A549 (cell line): Measurements from ENCODE around the gene SYNM. TPM values are rescaled to one million over a fixed set of nuclear protein-coding genes. Genes with fewer than 3 reads are reported as not detected.

Source experiments
- ATAC-seq, 2 experiments: fragments of 200-7000 bp in 1 of 2; fragments of >200 bp in 1 of 2; cut with Nextera tagmentation in 1 of 2; cut with Tn5 transposase in 1 of 2; 3 replicates each; pipeline versions ENCODE4 v1.8.0 to v1.9.1; 2018 to 2020; ENCODE audit warnings: mild to moderate bottlenecking in 1 of 2, moderate library complexity in 1 of 2
- CTCF ChIA-PET: fragments of 300-600 bp; sonication (Branson Sonifier 250); formaldehyde crosslinking; extraction: SDS; loops from one replicate; lab custom pipeline; 2021; ENCODE audit warnings: antibody characterized with exemption, inconsistent platforms; lab: Yijun Ruan, JAX
- POLR2A ChIA-PET: fragments of 350-600 bp; formaldehyde crosslinking; extraction: SDS; loops from one replicate; lab custom pipeline; 2021; ENCODE audit warnings: antibody characterized with exemption, inconsistent platforms; lab: Yijun Ruan, JAX
- DNase-seq, 2 experiments: peaks; one replicate each; pipeline versions ENCODE4 v3.0.0 to v3.0.0-alpha.2; 2011 to 2016; ENCODE audit warnings: low read depth in 1 of 2, low spot score in 1 of 2
- FAIRE-seq: peaks from 2 replicates; lab custom pipeline; 2011; peaks lifted over from hg19 to GRCh38; lab: Jason Lieb, UNC
- H3K27ac ChIP-seq, 2 experiments: fragments of >200 bp; sonication (Bioruptor Twin); formaldehyde crosslinking; 3 replicates each; pipeline ENCODE4 v1.5.1; 2016 to 2017
- H3K4me1 ChIP-seq: fragments of >200 bp; sonication (Bioruptor Twin); formaldehyde crosslinking; 3 replicates; pipeline ENCODE4 v1.6.1; 2016
- H3K4me2 ChIP-seq: fragments of >200 bp; sonication (Bioruptor Twin); formaldehyde crosslinking; 3 replicates; pipeline ENCODE4 v1.6.1; 2016
- H3K4me3 ChIP-seq: fragments of >200 bp; sonication (Bioruptor Twin); formaldehyde crosslinking; 3 replicates; pipeline ENCODE4 v1.5.1; 2016
- H3K9me3 ChIP-seq: fragments of >200 bp; sonication (Bioruptor Twin); formaldehyde crosslinking; 3 replicates; pipeline ENCODE4 v1.6.1; 2016
- GATA3 ChIP-seq: IDR thresholded peaks from 2 replicates; pipeline ENCODE4 v1.6.1; 2012; ENCODE audit warnings: borderline replicate concordance
- HDAC2 ChIP-seq: fragments of 200-600 bp; sonication (generic); IDR thresholded peaks from 2 replicates; pipeline ENCODE4 v1.6.1; 2016
- HOXA7 ChIP-seq: fragments of 250-450 bp; sonication (Bioruptor Pico); IDR thresholded peaks from 2 replicates; pipeline ENCODE4 v1.5.0; 2020; ENCODE audit warnings: mild to moderate bottlenecking, moderate library complexity
- HOXB13 ChIP-seq: fragments of 250-450 bp; sonication (Bioruptor Pico); IDR thresholded peaks from 2 replicates; pipeline ENCODE4 v1.5.0; 2020; ENCODE audit warnings: low read depth, mild to moderate bottlenecking, moderate library complexity
- JUN ChIP-seq, 2 experiments: fragments of >200 bp; sonication (Bioruptor Twin); formaldehyde crosslinking; IDR thresholded peaks; 2 replicates in 1 of 2; 3 replicates in 1 of 2; pipeline ENCODE4 v1.6.1; 2016 to 2017
- KDM5A ChIP-seq: fragments of 200-600 bp; sonication (generic); IDR thresholded peaks from 2 replicates; pipeline ENCODE4 v1.6.1; 2016; ENCODE audit warnings: antibody characterized with exemption, mild to moderate bottlenecking
- MAFK ChIP-seq: fragments of 450-650 bp; IDR thresholded peaks from 2 replicates; pipeline ENCODE4 v1.6.1; 2014; ENCODE audit not compliant: partially characterized antibody
- NFE2L2 ChIP-seq: fragments of 150-350 bp; conservative IDR thresholded peaks from 2 replicates; pipeline ENCODE4 v1.6.1; 2014; ENCODE audit warnings: low read length
- NR3C1 ChIP-seq: fragments of >200 bp; sonication (Bioruptor Twin); formaldehyde crosslinking; IDR thresholded peaks from 3 replicates; pipeline ENCODE4 v1.6.1; 2017
- RAD21 ChIP-seq, 2 experiments: fragments of >200 bp in 1 of 2; sonication (Bioruptor Twin) in 1 of 2; formaldehyde crosslinking in 1 of 2; IDR thresholded peaks in 1 of 2; conservative IDR thresholded peaks in 1 of 2; 2 replicates in 1 of 2; 3 replicates in 1 of 2; pipeline ENCODE4 v1.6.1; 2012 to 2018; ENCODE audit warnings: inconsistent platforms in 1 of 2
- TP53 ChIP-seq: fragments of 250-450 bp; sonication (Bioruptor Pico); IDR thresholded peaks from 2 replicates; pipeline ENCODE4 v1.5.0; 2021; ENCODE audit warnings: mild to moderate bottlenecking, moderate library complexity
- ZC3H11A ChIP-seq: fragments of 450-650 bp; IDR thresholded peaks from 2 replicates; pipeline ENCODE4 v1.6.1; 2014; ENCODE audit warnings: antibody characterized with exemption, mild to moderate bottlenecking
- ZFP36 ChIP-seq: fragments of 450-650 bp; IDR thresholded peaks from 2 replicates; pipeline ENCODE4 v1.6.1; 2014; ENCODE audit warnings: borderline replicate concordance; ENCODE audit not compliant: partially characterized antibody
- ZNF302 ChIP-seq: fragments of 250-450 bp; sonication (Bioruptor Pico); IDR thresholded peaks from 2 replicates; pipeline ENCODE4 v1.9.0; 2021; ENCODE audit warnings: inconsistent platforms, mild to moderate bottlenecking, moderate library complexity
- WGBS: methylation state at CpG from one replicate; pipeline ENCODE4 v1.1.6; 2017; ENCODE audit errors: missing lambda C conversion rate; 5-methylcytosine and 5-hydroxymethylcytosine counted together
- polyA plus RNA-seq, 4 experiments: library from polyadenylated mRNA; depleted of rRNA in 3 of 4; stranded (reverse); fragments of >200 nt; fragmentation: RNase III in 1 of 4; extraction: RNeasy Plus Mini Kit Qiagen cat#74134 plus additional on column Dnase treatment in 1 of 4; gene quantifications; 2 replicates in 3 of 4; 3 replicates in 1 of 4; pipeline ENCODE4 v1.2.3, GENCODE V29; 2011 to 2017
- TF ChIP-seq, protein P1 (sequence below): IDR thresholded peaks from 2 replicates; pipeline ENCODE4 v1.6.1; 2012
- TF ChIP-seq, protein P2 (sequence below): fragments of >200 bp; sonication (Bioruptor Twin); formaldehyde crosslinking; IDR thresholded peaks from 2 replicates; pipeline ENCODE4 v1.6.1; 2016
- TF ChIP-seq, protein P3 (sequence below): fragments of >200 bp; sonication (Bioruptor Twin); formaldehyde crosslinking; IDR thresholded peaks from 3 replicates; pipeline ENCODE4 v1.6.1; 2016
- TF ChIP-seq, protein P4 (sequence below): IDR thresholded peaks from 2 replicates; pipeline ENCODE4 v1.6.1; 2012; ENCODE audit warnings: low read depth, borderline replicate concordance
- TF ChIP-seq, protein P5 (sequence below): IDR thresholded peaks from 2 replicates; pipeline ENCODE4 v1.6.1; 2012

Gene SYNM
- polyA plus RNA-seq, 2 of the 4 experiments (the other 2 are of a cell fraction), result 22.6 to 37.7 TPM

DNA sequence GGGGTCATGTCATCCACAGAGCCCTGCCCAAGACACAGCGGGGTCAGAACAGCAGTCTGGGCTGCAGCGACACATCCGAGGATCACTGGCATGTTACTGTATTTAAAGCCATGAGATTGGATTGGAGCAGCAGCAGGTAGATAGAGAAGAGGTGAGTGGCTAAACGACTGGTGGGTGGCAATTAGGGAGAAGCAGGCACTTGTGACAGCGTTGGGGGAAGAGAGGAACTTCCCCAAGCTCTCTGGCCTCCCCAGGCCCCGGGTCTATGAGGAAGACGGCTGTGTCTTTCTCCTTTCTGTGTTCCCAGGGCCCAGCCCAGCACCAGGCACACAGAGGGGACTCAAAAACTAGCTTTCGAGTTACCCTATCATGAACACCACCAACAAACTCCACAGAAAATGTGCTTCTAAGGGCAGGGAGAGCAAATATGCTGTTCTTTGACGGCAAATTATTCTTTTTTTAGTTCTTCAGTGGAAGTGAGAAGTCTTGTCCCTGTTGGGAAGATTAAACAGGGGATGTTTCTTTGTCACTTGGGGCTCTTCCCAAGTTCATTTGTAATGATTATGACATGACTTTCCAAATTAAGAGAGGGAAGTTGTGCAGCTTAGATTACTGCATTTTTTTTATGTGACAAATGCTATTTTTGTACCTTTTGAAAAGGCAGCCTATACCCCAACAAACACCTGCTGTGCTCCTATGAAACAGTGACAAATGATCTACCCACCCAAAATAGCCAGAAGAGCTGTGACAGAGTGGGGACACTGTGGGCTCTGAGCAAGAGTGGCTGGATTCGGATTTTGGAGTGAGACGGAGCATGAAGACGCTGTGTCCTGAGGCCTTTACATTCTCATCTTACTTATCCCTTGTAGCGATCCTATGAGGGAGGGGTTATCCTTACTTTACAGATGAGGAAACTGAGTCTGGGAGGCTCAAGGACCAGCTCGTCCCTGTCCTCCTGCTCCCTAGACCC lies 7.2 kb upstream of the SYNM start:
- no peak for DNase-seq
- Histone ChIP-seq H3K4me1 (no peaks in the 10 kb centered on the region), H3K4me3 (no peak overlapping the region), H3K4me2 (no peak overlapping the region), H3K27ac (peak overlapping the region in 1 of 2 experiments; percentile 15; a peak in 1 of 6 replicates), H3K9me3 (no peaks in the 10 kb centered on the region)
- TF ChIP-seq JUN (IDR thresholded peaks at IDR 0.05) (no peak), HOXA7 (CRISPR knock-in tag) (no peak)
- TF ChIP-seq, protein P1, sequence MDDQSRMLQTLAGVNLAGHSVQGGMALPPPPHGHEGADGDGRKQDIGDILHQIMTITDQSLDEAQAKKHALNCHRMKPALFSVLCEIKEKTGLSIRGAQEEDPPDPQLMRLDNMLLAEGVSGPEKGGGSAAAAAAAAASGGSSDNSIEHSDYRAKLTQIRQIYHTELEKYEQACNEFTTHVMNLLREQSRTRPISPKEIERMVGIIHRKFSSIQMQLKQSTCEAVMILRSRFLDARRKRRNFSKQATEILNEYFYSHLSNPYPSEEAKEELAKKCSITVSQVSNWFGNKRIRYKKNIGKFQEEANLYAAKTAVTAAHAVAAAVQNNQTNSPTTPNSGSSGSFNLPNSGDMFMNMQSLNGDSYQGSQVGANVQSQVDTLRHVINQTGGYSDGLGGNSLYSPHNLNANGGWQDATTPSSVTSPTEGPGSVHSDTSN, result no peak
- 61% methylated on average over 14 of the region's 14 CpGs for WGBS
- POLR2A ChIA-PET, result no interaction called here
- no peak for ATAC-seq
- FAIRE-seq, result no peak
- CTCF ChIA-PET, result interaction anchor here (1.1 to 17.7 kb wide), 12 partner anchors 8 to 579 kb away, joined by 3 to 372 read pairs (median 8); partner anchors contain the start of gene SYNM

DNA sequence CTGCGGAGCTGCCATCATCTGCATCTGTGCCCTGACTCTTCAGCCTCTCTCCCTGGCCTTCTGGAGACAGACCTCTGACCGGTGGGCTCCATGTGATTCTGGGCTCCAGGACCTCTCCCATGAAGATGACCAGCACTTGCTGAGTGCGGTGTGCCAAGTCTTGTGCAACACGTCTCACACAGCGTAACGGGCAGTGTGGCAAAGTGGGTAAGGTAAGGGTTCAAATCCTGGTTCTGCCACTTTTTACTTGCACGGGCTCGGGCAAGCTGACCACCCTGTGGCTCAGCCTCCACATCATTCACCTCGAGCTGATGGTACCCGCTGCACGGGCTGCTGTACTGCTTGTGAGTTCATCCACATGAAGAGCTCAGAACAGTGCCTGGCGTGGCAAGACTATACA lies 6.5 kb upstream of the SYNM start:
- DNase-seq, result no peak
- no peak overlapping the region for H3K27ac ChIP-seq
- no peak overlapping the region for H3K4me3 ChIP-seq
- TF ChIP-seq RAD21 (conservative IDR thresholded peaks at IDR 0.05 in 1 of 2, IDR thresholded peaks at IDR 0.05 in 1 of 2) (no peak), MAFK (no peak), HOXA7 (CRISPR knock-in tag) (no peak), HDAC2 (no peak)
- TF ChIP-seq, protein P2, sequence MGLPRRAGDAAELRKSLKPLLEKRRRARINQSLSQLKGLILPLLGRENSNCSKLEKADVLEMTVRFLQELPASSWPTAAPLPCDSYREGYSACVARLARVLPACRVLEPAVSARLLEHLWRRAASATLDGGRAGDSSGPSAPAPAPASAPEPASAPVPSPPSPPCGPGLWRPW, result no peak
- no peaks in the 10 kb centered on the region for H3K4me1 ChIP-seq
- POLR2A ChIA-PET, result interaction anchor here (1.0 kb wide), 1 partner anchor 25 kb away, joined by 4 read pairs; no protein-coding TSS in a partner anchor
- H3K9me3 ChIP-seq, result no peaks in the 10 kb centered on the region
- CTCF ChIA-PET, result interaction anchor here (1.1 to 17.7 kb wide), 12 partner anchors 9 to 580 kb away, joined by 3 to 372 read pairs (median 6); no protein-coding TSS in a partner anchor
- FAIRE-seq, result no peak
- 70% methylated on average over 12 of the region's 12 CpGs for WGBS
- ATAC-seq, result no peak
- no peak overlapping the region for H3K4me2 ChIP-seq

DNA sequence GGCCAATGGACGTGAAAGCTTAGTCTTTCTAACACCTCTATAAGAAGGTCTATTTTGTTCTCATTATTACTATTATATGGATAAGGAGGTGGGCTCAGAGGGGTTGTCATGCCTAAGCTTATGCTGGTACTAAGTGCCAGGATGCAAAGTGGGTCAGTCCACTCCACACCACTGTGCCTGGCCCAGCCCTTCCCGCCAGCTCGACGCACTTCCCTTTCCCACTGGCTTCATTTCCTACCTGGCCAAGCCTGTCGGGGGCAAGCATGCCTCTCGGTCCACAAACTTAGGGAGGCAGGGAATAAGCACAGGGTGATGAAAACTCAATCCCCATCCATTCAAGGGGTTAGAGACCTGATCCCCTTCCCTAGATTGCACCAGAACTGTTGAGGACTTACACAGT lies 5.9 kb upstream of the SYNM start:
- ATAC-seq, result no peak
- ChIA-PET POLR2A (interaction anchor here (1.0 kb wide), 1 partner anchor 24 kb away, joined by 4 read pairs; no protein-coding TSS in a partner anchor), CTCF (interaction anchor here (0.6 to 17.7 kb wide), 13 partner anchors 9 to 605 kb away, joined by 3 to 372 read pairs (median 6); no protein-coding TSS in a partner anchor)

More for the DNA sequence above, 5.9 kb upstream of the SYNM start:
- Histone ChIP-seq H3K4me3 (no peak overlapping the region), H3K4me2 (no peak overlapping the region), H3K27ac (no peak overlapping the region), H3K9me3 (no peaks in the 10 kb centered on the region), H3K4me1 (no peaks in the 10 kb centered on the region)
- no peak for TF ChIP-seq ZFP36
- no peak for TF ChIP-seq GATA3
- TF ChIP-seq NR3C1, result no peak
- TF ChIP-seq HOXB13 (CRISPR knock-in tag), result no peak
- TF ChIP-seq HDAC2, result no peak
- TF ChIP-seq, protein P3, sequence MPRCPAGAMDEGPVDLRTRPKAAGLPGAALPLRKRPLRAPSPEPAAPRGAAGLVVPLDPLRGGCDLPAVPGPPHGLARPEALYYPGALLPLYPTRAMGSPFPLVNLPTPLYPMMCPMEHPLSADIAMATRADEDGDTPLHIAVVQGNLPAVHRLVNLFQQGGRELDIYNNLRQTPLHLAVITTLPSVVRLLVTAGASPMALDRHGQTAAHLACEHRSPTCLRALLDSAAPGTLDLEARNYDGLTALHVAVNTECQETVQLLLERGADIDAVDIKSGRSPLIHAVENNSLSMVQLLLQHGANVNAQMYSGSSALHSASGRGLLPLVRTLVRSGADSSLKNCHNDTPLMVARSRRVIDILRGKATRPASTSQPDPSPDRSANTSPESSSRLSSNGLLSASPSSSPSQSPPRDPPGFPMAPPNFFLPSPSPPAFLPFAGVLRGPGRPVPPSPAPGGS, result no peak
- TF ChIP-seq, protein P4, sequence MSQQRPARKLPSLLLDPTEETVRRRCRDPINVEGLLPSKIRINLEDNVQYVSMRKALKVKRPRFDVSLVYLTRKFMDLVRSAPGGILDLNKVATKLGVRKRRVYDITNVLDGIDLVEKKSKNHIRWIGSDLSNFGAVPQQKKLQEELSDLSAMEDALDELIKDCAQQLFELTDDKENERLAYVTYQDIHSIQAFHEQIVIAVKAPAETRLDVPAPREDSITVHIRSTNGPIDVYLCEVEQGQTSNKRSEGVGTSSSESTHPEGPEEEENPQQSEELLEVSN, result no peak
- TF ChIP-seq KDM5A, result no peak
- TF ChIP-seq, protein P5, sequence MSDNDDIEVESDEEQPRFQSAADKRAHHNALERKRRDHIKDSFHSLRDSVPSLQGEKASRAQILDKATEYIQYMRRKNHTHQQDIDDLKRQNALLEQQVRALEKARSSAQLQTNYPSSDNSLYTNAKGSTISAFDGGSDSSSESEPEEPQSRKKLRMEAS, result no peak
- no peak for TF ChIP-seq NFE2L2
- TF ChIP-seq TP53 (CRISPR knock-in tag), result no peak
- no peak for TF ChIP-seq ZC3H11A
- TF ChIP-seq ZNF302 (CRISPR knock-in tag), result no peak
- DNase-seq (no peak), FAIRE-seq (no peak)
- 76% methylated on average over 6 of the region's 6 CpGs for WGBS
